ENCODE data around the gene MFAP4. TPM values are rescaled to one million over a fixed set of nuclear protein-coding genes. Genes with fewer than 3 reads are reported as not detected.

The MFAP4 gene
- total RNA-seq, 2 donors from 2014 or later, result 0.44 to 0.82 TPM

Other genes starting within 250 kb of the MFAP4 start
- gene EPN2, start 149.8 kb downstream of the MFAP4 start, total RNA-seq, result 1 to 10 TPM; 5.3 to 9.0 TPM
- 1 to 10 TPM; 2.4 to 4.3 TPM for gene B9D1, start 24.5 kb downstream of the MFAP4 start, total RNA-seq
- 10 to 100 TPM; 13.6 to 16.7 TPM for gene MAPK7, start 8.7 kb downstream of the MFAP4 start, total RNA-seq
- gene RNF112, start 24.0 kb upstream of the MFAP4 start, total RNA-seq, result 1 to 10 TPM in 1 of 2 donors, under 1 TPM in 1; 0.84 to 1.6 TPM
- 1 to 10 TPM in 1 of 2 donors, under 1 TPM in 1; 0.65 to 1.5 TPM for gene SLC47A1, start 146.7 kb upstream of the MFAP4 start, total RNA-seq